ENCODE data around the gene ZC3H11A.

Gene ZC3H11A

DNA sequence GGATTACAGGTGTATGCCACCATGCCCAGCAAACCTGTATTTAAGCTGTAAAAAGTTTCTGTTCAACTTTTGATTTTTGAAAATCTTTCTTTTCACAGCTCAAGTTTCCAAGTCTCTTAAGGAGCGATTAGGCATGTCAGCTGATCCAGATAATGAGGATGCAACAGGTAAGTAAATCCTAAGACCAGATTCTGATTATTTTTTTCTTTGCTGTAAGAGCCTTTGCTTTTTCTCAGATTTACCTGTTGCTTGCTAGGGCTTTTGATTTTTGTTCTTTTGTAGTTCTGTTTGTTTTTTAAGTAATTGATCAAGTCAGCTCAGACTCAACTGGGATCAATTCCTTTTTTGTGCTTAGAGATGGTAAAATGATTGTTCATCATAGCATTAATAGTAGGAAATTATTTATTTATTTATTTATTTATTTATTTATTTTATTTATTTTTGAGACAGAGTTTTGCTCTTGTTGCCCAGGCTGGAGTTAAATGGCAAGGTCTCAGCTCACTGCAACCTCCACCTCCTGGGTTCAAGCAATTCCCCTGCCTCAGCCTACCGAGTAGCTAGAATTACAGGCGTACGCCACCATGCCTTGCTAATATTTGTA lies 44.9 kb downstream of the ZC3H11A start:
- Histone ChIP-seq H3K9ac (ENCODE audit: low read depth, low read length) (no peak overlapping the region), H3K4me1 (ENCODE audit: insufficient read depth, low read length) (no peaks in the 10 kb centered on the region), H3K9me3 (ENCODE audit: control insufficient read depth, insufficient read depth, low read length) (peaks cover 5% of the 10 kb centered on the region; the same call in 1 of the 2 replicates), H3K36me3 (ENCODE audit: insufficient read depth, low read length) (peaks cover 42% of the 10 kb centered on the region)

DNA sequence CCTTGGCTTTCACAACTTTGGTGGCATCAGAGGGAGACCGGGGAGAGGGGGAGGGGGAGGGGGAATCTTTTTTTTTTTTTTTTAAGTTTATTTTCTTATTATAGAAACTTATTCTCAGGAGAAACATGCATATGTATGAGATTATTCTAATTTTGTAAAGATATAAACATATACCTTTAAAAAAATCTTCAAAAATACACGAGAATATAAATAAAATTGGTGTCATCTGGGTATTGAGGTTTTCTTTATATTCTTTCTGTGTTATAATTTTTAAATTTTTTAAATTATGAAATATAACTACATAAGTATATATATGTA lies 47.1 kb downstream of the ZC3H11A start:
- no peak overlapping the region for H3K9ac ChIP-seq (ENCODE audit: low read depth, low read length)
- H3K36me3 ChIP-seq (ENCODE audit: insufficient read depth, low read length): peaks cover 44% of the 10 kb centered on the region
- H3K4me1 ChIP-seq (ENCODE audit: insufficient read depth, low read length): no peaks in the 10 kb centered on the region
- H3K9me3 ChIP-seq (ENCODE audit: control insufficient read depth, insufficient read depth, low read length): peaks cover 5% of the 10 kb centered on the region; the same call in 1 of the 2 replicates

GRCh38 chr1:203843435-203843834 lies 48.0 kb downstream of the ZC3H11A start:
- Histone ChIP-seq H3K36me3 (ENCODE audit: insufficient read depth, low read length) (peaks cover 38% of the 10 kb centered on the region), H3K4me1 (ENCODE audit: insufficient read depth, low read length) (no peaks in the 10 kb centered on the region), H3K9me3 (ENCODE audit: control insufficient read depth, insufficient read depth, low read length) (peaks cover 5% of the 10 kb centered on the region; the same call in 1 of the 2 replicates), H3K9ac (ENCODE audit: low read depth, low read length) (no peak overlapping the region)

Measured in ES-I3 (cell line).